Right ventricle myocardium inferior (tissue), 1 donor: ENCODE measurements around the gene FAHD1. TPM values are rescaled to one million over a fixed set of nuclear protein-coding genes. Genes with fewer than 3 reads are reported as not detected.

ENCODE experiments used
- ATAC-seq: fragments of 200-7000 bp; cut with Tn5 transposase; one replicate; pipeline ENCODE4 v1.9.1; 2020; ENCODE audit warnings: mild to moderate bottlenecking, moderate library complexity
- DNase-seq: peaks from one replicate; pipeline ENCODE4 v3.0.0; 2021; ENCODE audit errors: missing footprints
- intact Hi-C: fragments of 100-400 bp; cut with DNase I; formaldehyde crosslinking; loops from one replicate; pipeline ENCODE4 v1.11.0; 2022
- total RNA-seq: library from RNA; stranded (reverse); fragmentation: NEBNext Ultra II Directional; extraction: Animal tissue kit (Norgen Biotek cat#: 25700); gene quantifications from one replicate; pipeline ENCODE4 v1.2.1, GENCODE V29; 2021
- donor health status: DM: no; HTN: yes; CAD: no; lungs with severe emphysema.

FAHD1 gene
- total RNA-seq, 1 donor from 2014 or later, result 28.3 TPM

DNA sequence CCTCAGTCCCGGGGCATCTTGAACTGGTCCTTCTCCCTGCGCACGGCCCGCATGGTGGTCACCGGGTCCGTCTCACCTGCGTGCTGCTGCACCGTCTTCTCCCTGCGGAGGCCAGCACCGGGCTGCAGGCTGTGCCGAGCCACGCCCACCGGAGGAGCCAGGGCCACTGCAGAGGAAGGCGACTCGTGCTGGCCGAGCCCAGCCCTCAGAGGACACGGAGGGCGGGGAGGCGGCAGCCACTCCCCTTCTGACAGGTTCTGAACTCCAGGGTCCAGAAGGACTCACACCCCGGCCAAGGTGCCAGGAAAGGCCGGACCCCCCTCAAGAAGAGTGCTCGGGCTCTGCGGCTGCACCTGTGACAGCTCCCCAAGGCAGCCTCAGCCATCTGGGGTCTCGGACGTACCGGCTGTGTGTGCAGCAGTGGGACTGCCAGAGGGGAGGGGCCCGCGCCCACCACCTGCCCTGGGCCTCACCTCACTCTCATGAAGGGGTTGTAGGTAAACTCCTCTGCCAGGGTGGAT, 17.7 kb upstream of the FAHD1 start:
- intact Hi-C loops, result no loop called here
- DNase-seq, result no peak
- ATAC-seq, result no peak

DNA sequence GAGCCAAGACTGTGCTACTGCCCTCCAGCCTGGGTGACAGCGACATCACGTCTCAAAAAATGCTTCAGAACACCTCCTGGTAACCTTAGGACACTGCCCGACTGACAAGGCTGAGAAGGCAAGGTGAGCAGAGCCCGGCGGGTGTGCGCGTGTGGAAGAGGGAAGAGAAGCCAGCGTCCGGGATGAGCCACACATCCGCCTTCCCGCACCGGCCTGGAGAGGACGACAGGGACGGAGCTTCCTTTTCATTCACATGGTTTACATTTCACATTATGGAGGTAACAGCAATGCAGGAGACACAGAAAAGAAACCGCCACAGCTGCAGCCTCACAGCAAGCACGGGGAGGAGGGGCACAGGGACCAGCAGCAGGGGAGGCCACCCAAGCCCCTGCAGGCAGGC, 16.9 kb upstream of the FAHD1 start:
- ATAC-seq, result no peak
- no peak for DNase-seq
- intact Hi-C loops, result no loop called here

DNA sequence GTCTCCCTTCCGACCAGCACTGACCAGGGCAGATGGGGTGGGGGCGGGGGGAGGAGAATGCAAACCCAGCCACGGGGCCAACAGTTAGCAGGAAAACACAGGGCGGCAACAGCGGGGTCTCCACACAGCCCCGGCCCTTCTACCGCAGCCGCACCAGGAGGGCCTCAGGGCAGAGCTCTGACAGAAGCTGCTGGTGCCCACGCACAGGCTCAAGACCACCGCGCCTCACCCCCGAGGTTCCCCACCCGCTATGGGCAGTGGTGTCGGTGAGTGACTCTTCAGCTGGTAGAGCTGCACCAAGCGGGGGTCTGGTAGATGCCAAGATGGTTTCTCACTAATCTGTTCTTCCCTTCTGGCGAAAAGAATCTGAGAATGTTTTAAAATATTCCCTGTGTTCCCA, 16.5 kb upstream of the FAHD1 start:
- ATAC-seq, result no peak
- intact Hi-C loops, result no loop called here
- no peak for DNase-seq

GRCh38 chr16:1812732-1813163, 14.3 kb upstream of the FAHD1 start:
- peak; percentile 87 for DNase-seq
- peak; percentile 94 for ATAC-seq
- intact Hi-C loops, result no loop called here

GRCh38 chr16:1815461-1815860, 11.5 kb upstream of the FAHD1 start:
- intact Hi-C loops, result no loop called here
- ATAC-seq (no peak), DNase-seq (no peak)

DNA sequence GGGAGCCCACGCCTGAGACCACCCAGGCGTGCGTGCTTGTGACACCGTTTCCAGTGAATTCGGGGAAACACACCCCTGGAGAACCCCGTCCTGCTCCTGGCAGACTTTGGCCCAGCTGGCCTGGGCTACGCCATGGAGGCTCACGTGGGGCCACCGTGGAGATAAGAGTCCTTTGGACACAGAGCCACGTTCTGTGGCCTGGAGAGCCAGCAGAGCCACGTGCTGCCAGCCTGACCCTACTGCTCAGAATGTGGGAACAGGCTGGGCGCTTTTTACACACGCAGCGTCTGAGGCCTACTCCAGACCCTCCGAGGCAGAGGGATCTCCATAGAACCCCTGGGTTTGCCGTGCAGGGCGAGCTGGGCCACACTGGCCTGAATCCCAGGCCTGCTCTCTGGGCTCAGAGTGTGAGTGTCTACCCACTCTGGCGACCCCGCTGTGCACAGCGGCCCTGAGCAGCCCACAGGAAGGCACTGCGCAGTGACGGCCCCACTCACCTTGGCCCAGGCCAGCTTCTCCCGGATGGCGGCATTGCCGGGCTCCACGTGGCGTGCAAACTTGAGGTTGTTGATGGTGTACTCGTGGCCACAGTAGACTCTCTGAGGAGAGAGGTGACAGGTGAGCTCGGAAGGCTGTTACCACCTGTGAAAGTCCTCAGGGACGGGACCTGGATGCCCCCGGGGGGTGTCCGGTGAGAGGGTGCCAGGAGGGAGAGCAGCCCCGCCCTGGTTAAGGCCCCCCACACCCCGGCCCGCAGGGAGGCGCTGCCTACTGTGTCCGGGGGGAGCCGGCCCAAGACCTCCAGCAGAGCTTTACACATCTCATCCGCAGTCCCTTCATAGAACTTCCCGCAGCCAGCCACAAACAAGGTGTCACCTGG, 10.4 kb upstream of the FAHD1 start:
- ATAC-seq, result no peak
- DNase-seq, result no peak
- intact Hi-C loops, result no loop called here

DNA sequence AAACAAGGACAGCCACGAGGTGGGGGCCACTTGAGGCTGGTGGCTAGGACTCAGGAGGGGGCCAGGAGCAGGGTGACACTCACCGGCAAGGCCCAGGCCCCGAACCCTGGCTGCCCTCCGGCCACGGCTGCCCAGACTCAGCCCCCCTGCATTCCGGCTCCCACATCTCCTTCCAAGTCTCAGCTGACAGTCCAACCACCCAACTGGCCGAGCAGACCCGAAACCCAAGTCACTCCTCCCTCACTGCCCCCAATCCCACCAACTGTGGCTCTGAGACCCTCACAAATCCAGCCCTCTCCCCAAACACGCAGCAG, 9.8 kb upstream of the FAHD1 start:
- ATAC-seq (no peak), DNase-seq (no peak)
- intact Hi-C loops, result no loop called here

DNA sequence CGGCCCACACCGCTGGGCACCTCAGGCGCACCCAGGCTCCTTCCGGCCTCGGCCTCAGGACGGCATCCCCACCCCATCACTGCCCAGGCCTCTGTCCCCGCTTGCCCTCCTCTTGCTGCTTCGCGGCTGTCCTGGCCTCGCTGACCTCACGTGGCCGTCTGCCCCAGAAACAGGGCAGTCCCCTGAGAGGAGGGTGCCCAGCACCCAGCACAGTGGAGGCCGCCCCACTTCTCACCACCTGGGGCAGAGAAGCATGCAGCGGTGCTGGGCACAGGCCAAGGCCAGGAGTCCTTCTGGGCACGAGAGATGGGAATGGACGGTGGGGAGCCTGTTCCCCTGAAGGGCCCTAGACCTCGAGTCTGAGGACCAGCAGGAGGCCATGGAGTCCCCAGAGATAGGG, 9.3 kb upstream of the FAHD1 start:
- no peak for ATAC-seq
- intact Hi-C loops, result no loop called here

DNA sequence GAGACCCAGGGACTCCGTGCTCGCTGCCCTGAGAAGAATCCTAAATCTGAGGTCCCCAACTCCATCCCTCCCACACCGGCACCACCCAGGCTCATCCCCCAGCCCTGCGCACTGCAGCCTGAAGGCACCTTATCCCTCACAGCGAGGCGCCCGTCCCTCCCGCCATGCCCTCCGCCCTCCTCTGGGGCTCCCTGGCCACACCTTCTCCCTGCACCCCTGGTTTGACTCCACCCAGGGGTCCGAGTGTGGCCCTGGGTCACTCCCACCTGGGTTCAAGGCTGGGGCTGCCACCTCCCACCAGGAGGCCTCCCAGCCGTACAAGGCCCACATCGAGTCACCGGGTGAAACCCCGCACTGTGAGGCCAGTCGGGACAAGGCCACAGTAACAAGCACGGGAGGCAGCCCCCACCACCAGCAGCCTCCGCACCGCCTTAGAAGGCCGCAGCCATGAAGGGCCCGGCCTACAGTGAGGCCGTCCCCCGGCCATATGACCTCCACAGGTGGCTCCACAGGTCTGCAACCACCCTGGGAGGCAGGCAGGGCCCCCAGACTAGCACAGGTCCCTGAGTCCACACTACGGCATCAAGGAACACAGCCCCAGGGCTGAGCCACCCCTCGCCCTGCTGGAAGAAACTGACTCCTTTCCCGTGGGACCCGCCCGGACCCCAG, 8.7 kb upstream of the FAHD1 start:
- intact Hi-C loops, result no loop called here
- DNase-seq, result no peak
- ATAC-seq, result no peak

More for the DNA sequence above, 9.3 kb upstream of the FAHD1 start:
- no peak for DNase-seq

DNA sequence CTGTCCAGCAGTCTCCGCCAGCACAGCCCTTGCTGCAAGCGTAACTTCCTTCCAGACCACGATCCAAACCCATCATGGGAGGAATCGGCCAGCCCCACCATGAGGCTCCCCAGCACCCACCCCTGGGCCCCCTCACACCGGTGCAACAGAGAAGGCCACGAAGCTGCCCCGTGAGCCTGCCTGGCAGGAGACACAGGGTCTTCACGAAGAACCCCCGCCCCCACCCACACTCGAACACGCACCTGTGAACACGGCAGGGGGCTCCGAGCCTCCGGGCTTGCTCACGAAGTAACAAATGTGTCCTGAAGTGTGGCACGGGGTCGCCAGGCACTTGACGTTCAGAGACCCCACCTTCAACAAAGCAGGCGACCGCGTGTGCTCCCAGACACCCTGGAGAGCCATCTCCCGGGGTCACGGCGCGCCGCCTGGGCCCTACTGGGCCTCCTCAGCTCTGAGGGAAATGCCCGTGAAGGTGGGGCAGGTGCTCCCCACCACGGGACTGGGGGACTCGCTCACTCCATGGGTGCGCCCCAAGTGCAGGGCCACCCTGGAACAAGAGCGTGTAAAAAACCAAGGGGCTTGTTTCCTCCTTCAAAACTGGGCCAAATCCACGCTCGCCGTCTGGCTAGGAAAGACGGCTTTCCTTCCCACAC, 8.0 kb upstream of the FAHD1 start:
- intact Hi-C loops, result no loop called here
- ATAC-seq (no peak), DNase-seq (no peak)

DNA sequence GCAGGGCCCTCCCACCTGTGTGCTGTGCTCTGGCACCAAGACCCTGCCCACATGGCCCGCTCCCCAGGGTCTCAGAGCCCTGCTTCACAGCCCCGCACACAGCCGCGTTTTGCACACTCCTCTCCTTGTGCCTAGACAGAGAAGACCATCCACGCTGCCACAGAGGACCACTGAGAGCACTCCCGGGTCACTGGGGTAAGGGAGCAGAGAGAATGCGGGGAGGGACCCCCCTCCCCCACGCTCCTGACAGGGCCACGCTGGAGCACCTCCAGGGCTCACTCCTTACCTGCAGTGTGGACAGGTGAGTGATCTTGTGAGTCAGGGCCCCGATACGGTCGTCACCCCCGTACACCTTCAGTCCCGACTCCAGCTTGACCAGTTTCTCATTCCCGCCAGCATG, 7.4 kb upstream of the FAHD1 start:
- DNase-seq (no peak), ATAC-seq (no peak)
- intact Hi-C loops, result loop anchor here (5.0 kb wide), 1 partner anchor 32 kb away; no protein-coding TSS in a partner anchor

- intact Hi-C loops, result loop anchor here (5.0 kb wide), 1 partner anchor 33 kb away; no protein-coding TSS in a partner anchor
- no peak for DNase-seq
- no peak for ATAC-seq
Measured at GRCh38 chr16:1820096-1820945, 6.7 kb upstream of the FAHD1 start.

GRCh38 chr16:1820946-1821290, 6.1 kb upstream of the FAHD1 start:
- ATAC-seq (no peak), DNase-seq (no peak)
- intact Hi-C loops, result loop anchor here (5.0 kb wide), 1 partner anchor 34 kb away; no protein-coding TSS in a partner anchor

GRCh38 chr16:1821861-1822611, 5.0 kb upstream of the FAHD1 start:
- intact Hi-C loops, result loop anchor here (5.0 kb wide), 1 partner anchor 35 kb away; no protein-coding TSS in a partner anchor
- DNase-seq (no peak), ATAC-seq (no peak)

DNA sequence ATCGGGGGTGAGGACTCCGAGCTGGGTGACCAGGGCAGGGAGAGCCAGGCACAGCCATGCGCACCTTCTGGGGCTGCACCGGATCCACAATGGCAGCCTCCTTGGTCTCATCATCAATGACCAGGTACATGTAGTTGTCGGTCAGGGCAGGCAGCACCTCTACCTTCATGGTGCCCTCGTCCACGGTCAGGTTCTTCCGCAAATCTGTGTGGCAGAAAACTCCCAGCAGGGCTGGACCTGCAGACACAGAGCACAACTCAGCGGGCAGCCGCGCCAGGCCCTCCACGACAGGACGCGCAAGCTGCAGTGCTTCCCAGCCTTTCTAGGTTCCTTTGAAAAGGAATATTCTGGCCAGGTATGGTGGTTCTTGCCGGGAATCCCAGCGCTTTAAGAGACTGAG, 4.2 kb upstream of the FAHD1 start:
- no peak for ATAC-seq
- DNase-seq, result no peak
- intact Hi-C loops, result loop anchor here (5.0 kb wide), 1 partner anchor 36 kb away; no protein-coding TSS in a partner anchor

GRCh38 chr16:1823821-1824220, 3.2 kb upstream of the FAHD1 start:
- ATAC-seq, result no peak
- DNase-seq, result no peak
- intact Hi-C loops, result loop anchor here (5.0 kb wide), 1 partner anchor 37 kb away; no protein-coding TSS in a partner anchor

DNA sequence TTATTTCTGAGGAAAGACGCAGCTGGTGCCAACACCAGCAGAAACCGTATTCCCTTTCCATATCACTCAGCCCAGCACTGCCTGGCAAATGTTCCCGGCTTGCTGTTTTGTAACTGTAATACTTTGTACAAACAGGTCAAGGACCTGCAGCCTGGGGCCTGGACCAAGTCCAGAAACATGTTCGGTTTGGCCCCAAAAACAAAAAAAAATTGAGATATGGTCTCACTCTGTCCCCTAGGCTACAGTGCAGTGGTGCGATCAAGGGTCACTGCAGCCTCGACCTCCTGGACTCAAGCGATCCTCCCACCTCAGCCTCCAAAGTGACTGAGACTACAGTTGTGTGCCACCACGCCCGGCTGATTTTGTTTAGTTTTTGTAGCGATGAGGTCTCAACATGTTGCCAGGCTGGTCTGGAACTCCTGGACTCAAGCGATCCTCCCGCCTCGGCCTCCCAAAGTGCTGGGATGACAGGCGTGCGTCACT, 1.6 kb upstream of the FAHD1 start:
- ATAC-seq (no peak), DNase-seq (no peak)
- intact Hi-C loops, result loop anchor here (5.0 kb wide), 1 partner anchor 213 kb away; the partner anchor contains the start of genes CRAMP1 and IFT140
